ENCODE results near the gene SLC2A1.

DNA sequence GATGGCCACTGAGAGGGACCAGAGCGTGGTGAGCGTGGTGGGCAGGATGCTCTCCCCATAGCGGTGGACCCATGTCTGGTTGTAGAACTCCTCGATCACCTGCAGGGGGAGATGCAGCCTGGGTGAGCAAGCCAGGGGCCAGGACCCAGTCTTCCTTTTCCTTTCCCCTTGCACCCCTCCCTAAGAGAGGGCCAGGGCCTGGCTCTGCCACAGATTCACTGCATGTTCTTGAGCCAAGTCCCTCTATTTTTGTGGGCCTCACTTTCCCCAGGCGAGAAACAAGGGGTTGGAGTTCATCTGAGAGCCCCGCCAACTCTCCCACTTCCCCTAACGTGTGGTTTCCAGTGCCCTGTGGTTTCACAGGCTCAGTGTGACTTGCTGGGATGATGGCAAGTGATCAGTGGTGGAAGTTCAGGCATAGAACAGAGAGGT lies 27.5 kb downstream of the SLC2A1 start:
- TF ChIP-seq, protein P1, sequence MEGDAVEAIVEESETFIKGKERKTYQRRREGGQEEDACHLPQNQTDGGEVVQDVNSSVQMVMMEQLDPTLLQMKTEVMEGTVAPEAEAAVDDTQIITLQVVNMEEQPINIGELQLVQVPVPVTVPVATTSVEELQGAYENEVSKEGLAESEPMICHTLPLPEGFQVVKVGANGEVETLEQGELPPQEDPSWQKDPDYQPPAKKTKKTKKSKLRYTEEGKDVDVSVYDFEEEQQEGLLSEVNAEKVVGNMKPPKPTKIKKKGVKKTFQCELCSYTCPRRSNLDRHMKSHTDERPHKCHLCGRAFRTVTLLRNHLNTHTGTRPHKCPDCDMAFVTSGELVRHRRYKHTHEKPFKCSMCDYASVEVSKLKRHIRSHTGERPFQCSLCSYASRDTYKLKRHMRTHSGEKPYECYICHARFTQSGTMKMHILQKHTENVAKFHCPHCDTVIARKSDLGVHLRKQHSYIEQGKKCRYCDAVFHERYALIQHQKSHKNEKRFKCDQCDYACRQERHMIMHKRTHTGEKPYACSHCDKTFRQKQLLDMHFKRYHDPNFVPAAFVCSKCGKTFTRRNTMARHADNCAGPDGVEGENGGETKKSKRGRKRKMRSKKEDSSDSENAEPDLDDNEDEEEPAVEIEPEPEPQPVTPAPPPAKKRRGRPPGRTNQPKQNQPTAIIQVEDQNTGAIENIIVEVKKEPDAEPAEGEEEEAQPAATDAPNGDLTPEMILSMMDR (conservative IDR thresholded peaks at IDR 0.05; ENCODE audit: low read length) = peak; percentile 77
- no peak for TF ChIP-seq EZH2phosphoT487 (IDR thresholded peaks at IDR 0.05; ENCODE audit: borderline replicate concordance, low read depth, low read length)

Measured in OCI-LY7 (cell line).